GM08714 (cell line): ENCODE data around the gene OPRD1.
A peak's percentile ranks its signal among the peaks of the same experiment; 100 is the strongest.

Experiments
- H3K4me3 ChIP-seq: fragments of 200-500 bp; sonication (Bioruptor generic); 2 replicates; pipeline ENCODE4 v1.5.1; 2014; ENCODE audit warnings: mild to moderate bottlenecking, low read length, inconsistent platforms
- ZNF274 ChIP-seq: IDR thresholded peaks from 2 replicates; pipeline ENCODE4 v1.6.1; 2012; ENCODE audit warnings: mild to moderate bottlenecking, low read depth, low read length

OPRD1 gene

DNA sequence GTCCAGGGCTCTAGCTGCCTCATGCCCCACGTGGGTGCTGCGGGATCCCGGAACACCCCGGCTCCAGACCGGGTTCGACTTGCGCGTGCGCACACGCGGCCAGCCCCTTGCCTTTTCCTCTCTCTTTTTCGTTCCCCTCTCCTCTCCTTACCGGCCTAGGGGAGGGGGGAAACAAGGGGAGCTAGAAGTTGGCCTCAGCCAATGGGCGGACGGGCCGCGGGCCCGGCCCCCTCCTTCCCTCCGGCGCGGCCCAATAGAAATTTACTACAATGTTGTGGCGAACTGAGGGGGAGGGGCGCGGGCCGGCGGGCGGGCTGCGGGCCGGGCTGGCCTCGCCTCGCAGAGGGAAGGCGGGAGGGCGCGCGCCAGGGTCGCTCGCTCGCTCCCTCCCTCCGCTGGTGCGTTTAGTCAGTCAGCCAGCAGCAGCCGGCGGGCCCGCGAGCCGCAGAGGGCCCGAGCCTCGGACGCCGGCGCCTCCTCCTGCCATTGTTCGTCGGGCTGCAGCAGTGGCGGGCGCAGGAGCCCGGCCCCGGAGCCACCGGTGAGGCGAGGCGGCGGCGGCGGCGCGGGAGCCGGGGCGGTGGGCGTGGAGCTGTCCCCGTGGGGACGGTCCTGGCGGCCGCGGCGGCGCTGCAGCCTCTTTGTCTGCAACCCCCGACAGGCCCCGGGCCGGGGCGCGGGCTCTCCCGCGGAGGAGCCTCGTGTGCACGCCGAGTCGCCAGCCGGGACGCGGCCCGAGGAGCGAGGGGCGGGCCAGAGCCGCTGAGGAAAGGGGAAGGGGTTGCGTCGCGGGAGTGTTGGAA lies 102.5 kb downstream of the OPRD1 start, which contains the start of gene EPB41:
Gene EPB41, plus strand, starts transcription at position 342 of the 803 bp plus-strand sequence. CDS start 72,869 bp downstream, outside the sequence.
- peak within 1 kb of the TSS; percentile 40 for H3K4me3 ChIP-seq
- no peak for TF ChIP-seq ZNF274

DNA sequence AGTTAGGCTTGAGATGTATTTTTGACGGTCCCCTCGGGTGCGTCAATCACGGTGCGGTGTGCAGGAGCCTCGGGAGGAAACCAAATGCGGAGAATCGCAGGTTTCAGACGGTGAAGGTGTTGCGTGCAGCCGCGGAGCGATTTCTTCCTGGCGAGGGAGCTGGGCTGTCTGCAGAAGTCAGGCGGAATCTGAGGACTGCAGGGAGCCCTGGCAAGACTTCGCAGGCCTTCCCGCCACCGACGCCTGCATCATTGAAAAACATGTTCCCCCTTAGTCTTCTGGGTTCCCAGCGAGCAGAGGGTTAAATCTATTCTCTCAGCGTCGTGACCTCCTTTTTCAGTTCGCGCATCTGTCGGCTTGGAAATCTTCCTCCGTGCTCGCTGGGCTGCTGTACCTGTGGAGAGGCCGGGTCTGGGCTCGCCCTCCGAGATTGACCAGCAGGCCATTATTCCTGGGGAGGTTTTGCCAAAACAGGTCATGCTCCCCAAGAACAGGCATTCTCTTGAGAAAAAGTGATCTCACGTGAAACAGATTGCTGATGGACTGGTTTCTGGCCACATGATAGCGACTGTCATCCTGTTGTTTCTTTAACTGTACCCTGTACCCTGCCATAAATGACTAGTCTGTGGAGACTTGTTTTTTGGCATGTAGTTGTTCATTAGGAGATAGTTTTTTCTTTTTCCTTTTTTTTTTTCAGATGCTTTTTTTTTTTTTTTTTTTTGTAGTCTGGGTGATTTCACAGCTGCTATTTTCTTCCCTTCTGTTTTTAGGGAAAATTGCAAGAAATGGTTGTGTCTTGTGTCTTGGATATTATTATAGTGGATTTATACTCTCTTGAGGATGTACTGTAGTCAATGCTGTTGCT lies 103.3 kb downstream of the OPRD1 start:
- no peak for TF ChIP-seq ZNF274
- H3K4me3 ChIP-seq, result peak overlapping the region; percentile 40

DNA sequence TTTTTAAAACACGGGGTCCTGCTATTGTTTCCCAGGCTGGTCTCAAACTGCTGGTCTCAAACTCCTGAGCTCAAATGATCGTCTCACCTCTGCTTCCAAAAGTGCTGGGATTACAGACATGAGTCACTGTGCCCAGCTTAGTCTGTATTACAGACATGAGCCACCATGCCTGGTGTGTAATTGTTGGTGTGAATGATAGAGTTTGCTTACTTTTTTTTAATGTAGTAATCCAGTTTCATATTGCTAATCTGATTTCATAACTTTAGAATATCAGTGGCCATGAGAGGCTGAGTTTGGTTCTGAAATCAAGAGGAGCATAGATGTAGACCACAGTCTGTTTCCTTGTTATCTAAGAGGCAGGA lies 105.8 kb downstream of the OPRD1 start:
- TF ChIP-seq ZNF274, result no peak
- no peak overlapping the region for H3K4me3 ChIP-seq
